Measurements from ENCODE around the gene FASN.

FASN gene

GRCh38 chr17:82061047-82061925, 36.8 kb downstream of the FASN start:
- Histone ChIP-seq H3K36me3 (ENCODE audit: insufficient read depth, low read length) (peaks cover 41% of the 10 kb centered on the region; the same call in 1 of the 2 replicates), H3K27ac (no peak overlapping the region), H3K9me3 (ENCODE audit: low read depth, low read length) (no peaks in the 10 kb centered on the region), H3K9ac (ENCODE audit: insufficient read length) (no peak overlapping the region), H3K4me3 (no peak overlapping the region)
- TF ChIP-seq EZH2 (IDR thresholded peaks at IDR 0.05) (no peak), POLR2AphosphoS5 (IDR thresholded peaks at IDR 0.05; ENCODE audit: borderline replicate concordance, low read depth, low read length) (no peak), FOXP2 (optimal IDR thresholded peaks at IDR 0.05; ENCODE audit: control extremely low read depth, extremely low read length, insufficient read depth) (no peak)
- DNase-seq (ENCODE audit: low read depth, low spot score): no peak

- Histone ChIP-seq H3K36me3 (ENCODE audit: insufficient read depth, low read length) (peaks cover 48% of the 10 kb centered on the region; the same call in 1 of the 2 replicates), H3K9me3 (ENCODE audit: low read depth, low read length) (no peaks in the 10 kb centered on the region), H3K9ac (ENCODE audit: insufficient read length) (no peak overlapping the region), H3K27ac (no peak overlapping the region), H3K4me3 (no peak overlapping the region)
- TF ChIP-seq FOXP2 (optimal IDR thresholded peaks at IDR 0.05; ENCODE audit: control extremely low read depth, extremely low read length, insufficient read depth): no peak
- DNase-seq (ENCODE audit: low read depth, low spot score): no peak
Observed at GRCh38 chr17:82060614-82061013, 37.4 kb downstream of the FASN start.

- TF ChIP-seq POLR2AphosphoS5 (IDR thresholded peaks at IDR 0.05; ENCODE audit: borderline replicate concordance, low read depth, low read length): no peak
- no peak for TF ChIP-seq FOXP2 (optimal IDR thresholded peaks at IDR 0.05; ENCODE audit: control extremely low read depth, extremely low read length, insufficient read depth)
- TF ChIP-seq EZH2 (IDR thresholded peaks at IDR 0.05): no peak
- peaks cover 52% of the 10 kb centered on the region; the same call in 1 of the 2 replicates for H3K36me3 ChIP-seq (ENCODE audit: insufficient read depth, low read length)
- H3K4me3 ChIP-seq: no peak overlapping the region
- H3K9ac ChIP-seq (ENCODE audit: insufficient read length): no peak overlapping the region
- no peak for DNase-seq (ENCODE audit: low read depth, low spot score)
- no peak overlapping the region for H3K27ac ChIP-seq
- H3K9me3 ChIP-seq (ENCODE audit: low read depth, low read length): no peaks in the 10 kb centered on the region
Observed at GRCh38 chr17:82060001-82060380, 38.0 kb downstream of the FASN start.

GRCh38 chr17:82059272-82060000, 38.6 kb downstream of the FASN start:
- Histone ChIP-seq H3K4me3 (no peak overlapping the region), H3K36me3 (ENCODE audit: insufficient read depth, low read length) (peaks cover 57% of the 10 kb centered on the region; the same call in 1 of the 2 replicates), H3K9me3 (ENCODE audit: low read depth, low read length) (no peaks in the 10 kb centered on the region), H3K9ac (ENCODE audit: insufficient read length) (no peak overlapping the region), H3K27ac (no peak overlapping the region)
- TF ChIP-seq EZH2 (IDR thresholded peaks at IDR 0.05) (no peak), POLR2AphosphoS5 (IDR thresholded peaks at IDR 0.05; ENCODE audit: borderline replicate concordance, low read depth, low read length) (no peak), FOXP2 (optimal IDR thresholded peaks at IDR 0.05; ENCODE audit: control extremely low read depth, extremely low read length, insufficient read depth) (no peak)
- DNase-seq (ENCODE audit: low read depth, low spot score): no peak

GRCh38 chr17:82058855-82059249, 39.2 kb downstream of the FASN start:
- no peak for DNase-seq (ENCODE audit: low read depth, low spot score)
- H3K9me3 ChIP-seq (ENCODE audit: low read depth, low read length): no peaks in the 10 kb centered on the region
- H3K9ac ChIP-seq (ENCODE audit: insufficient read length): no peak overlapping the region
- no peak overlapping the region for H3K27ac ChIP-seq
- H3K4me3 ChIP-seq: no peak overlapping the region
- peaks cover 57% of the 10 kb centered on the region; the same call in 1 of the 2 replicates for H3K36me3 ChIP-seq (ENCODE audit: insufficient read depth, low read length)
- TF ChIP-seq EZH2 (IDR thresholded peaks at IDR 0.05) (no peak), FOXP2 (optimal IDR thresholded peaks at IDR 0.05; ENCODE audit: control extremely low read depth, extremely low read length, insufficient read depth) (no peak), POLR2AphosphoS5 (IDR thresholded peaks at IDR 0.05; ENCODE audit: borderline replicate concordance, low read depth, low read length) (no peak)

- TF ChIP-seq POLR2AphosphoS5 (IDR thresholded peaks at IDR 0.05; ENCODE audit: borderline replicate concordance, low read depth, low read length): no peak
- no peak for TF ChIP-seq FOXP2 (optimal IDR thresholded peaks at IDR 0.05; ENCODE audit: control extremely low read depth, extremely low read length, insufficient read depth)
- no peak for TF ChIP-seq EZH2 (IDR thresholded peaks at IDR 0.05)
- DNase-seq (ENCODE audit: low read depth, low spot score): no peak
- Histone ChIP-seq H3K9ac (ENCODE audit: insufficient read length) (no peak overlapping the region), H3K9me3 (ENCODE audit: low read depth, low read length) (no peaks in the 10 kb centered on the region), H3K4me3 (no peak overlapping the region), H3K27ac (no peak overlapping the region), H3K36me3 (ENCODE audit: insufficient read depth, low read length) (peaks cover 57% of the 10 kb centered on the region; the same call in 1 of the 2 replicates)
Observed at GRCh38 chr17:82058230-82058854, 39.7 kb downstream of the FASN start.

- H3K36me3 ChIP-seq (ENCODE audit: insufficient read depth, low read length): peaks cover 53% of the 10 kb centered on the region; the same call in 1 of the 2 replicates
- DNase-seq (ENCODE audit: low read depth, low spot score): no peak
- H3K9me3 ChIP-seq (ENCODE audit: low read depth, low read length): no peaks in the 10 kb centered on the region
- H3K27ac ChIP-seq: no peak overlapping the region
- TF ChIP-seq EZH2 (IDR thresholded peaks at IDR 0.05): no peak
- no peak for TF ChIP-seq FOXP2 (optimal IDR thresholded peaks at IDR 0.05; ENCODE audit: control extremely low read depth, extremely low read length, insufficient read depth)
- TF ChIP-seq POLR2AphosphoS5 (IDR thresholded peaks at IDR 0.05; ENCODE audit: borderline replicate concordance, low read depth, low read length): peak; percentile 33; the same call in 1 of the 2 replicates
- H3K4me3 ChIP-seq: no peak overlapping the region
- no peak overlapping the region for H3K9ac ChIP-seq (ENCODE audit: insufficient read length)
Observed at GRCh38 chr17:82056729-82057621, 41.1 kb downstream of the FASN start.
